NCI-H2171 treated with DMSO at 0.1 percent for 48 hours (cell line): Measurements from ENCODE around the gene INTU.

Experiments
- DNase-seq: peaks from one replicate; lab custom pipeline; 2025; lab: John Stamatoyannopoulos, UW

The INTU gene

DNA sequence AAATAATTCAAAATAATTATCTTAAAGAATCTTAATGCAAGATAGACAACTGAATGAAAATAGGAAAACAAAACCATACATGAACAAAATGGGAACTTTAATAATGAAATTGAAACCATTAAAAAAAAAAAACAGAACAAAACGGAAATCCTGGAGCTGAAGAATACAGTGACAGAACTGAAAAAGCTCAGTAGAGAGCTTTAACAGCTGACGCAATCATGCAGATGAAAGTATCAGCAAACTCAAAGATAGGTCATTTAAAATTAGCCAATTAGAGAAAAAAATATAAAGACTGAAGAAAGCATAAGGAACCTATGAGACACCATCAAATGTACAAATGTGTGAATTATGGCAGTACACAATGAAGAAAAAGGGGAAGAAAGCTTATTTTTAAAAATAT is 116.2 kb downstream of the INTU start:
- DNase-seq, result no peak

DNA sequence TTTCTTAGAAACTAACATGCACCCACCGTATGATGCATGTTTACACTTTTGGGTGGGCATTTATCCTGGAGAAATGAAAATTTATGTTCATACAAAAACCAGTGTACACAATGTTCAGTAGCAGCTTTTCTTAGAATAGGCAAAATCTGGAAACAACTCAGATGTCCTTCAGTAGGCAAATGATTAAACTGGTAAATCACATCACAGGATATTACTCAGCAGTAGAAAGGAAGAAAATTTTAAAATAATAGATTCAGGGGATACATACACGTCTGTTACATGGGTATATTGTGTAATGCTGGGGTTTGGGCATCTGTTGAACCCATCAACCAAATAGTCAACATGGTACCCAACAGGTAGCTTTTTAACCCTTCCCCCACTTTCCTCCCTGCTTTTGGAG is 124.1 kb downstream of the INTU start:
- no peak for DNase-seq

- DNase-seq, result no peak
These were observed 126.6 kb downstream of the INTU start for GRCh38 chr4:127759228-127759820.

GRCh38 chr4:127759893-127760292 is 127.1 kb downstream of the INTU start:
- no peak for DNase-seq

DNA sequence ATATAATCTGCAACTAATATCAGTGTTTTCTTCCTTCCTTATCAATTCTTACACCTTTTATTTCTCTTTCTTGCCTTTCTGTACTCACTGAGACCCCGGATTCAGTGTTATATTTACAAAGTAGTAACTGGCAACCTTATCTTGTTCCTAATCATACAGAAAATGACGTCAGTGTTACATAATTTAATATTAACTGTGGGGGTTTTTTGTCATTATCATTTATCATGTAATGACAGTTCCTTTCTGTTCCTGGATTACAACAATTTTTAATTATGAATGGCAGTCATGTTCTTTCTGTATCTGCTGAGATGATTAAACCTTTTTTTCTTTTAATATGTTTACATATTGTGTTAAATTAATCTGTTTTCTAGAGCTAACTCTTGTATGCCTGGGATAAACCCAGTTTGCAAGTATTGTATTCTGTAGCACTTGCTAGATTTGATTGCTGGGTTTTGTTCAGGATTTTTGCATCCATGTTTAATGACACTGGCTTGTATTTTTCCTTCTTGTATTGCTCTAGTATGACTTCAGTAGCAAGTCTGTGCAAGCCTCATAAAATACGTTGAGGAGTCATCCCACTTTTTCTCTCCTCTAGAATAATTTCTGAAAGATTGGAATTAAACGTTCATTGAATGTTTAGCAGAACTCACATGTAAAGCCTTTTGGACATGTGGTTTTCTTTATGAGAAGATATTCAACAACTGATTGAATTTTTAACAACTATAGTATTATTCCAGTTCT is 138.9 kb downstream of the INTU start:
- no peak for DNase-seq

- no peak for DNase-seq
These were observed 140.3 kb downstream of the INTU start for GRCh38 chr4:127772769-127773671.

GRCh38 chr4:127775843-127776242 is 143.1 kb downstream of the INTU start:
- no peak for DNase-seq
